Kidney tubule cell (primary cell): ENCODE measurements around the gene PLEKHG4B.

ENCODE experiments used
- DNase-seq: peaks from one replicate; pipeline ENCODE4 v3.0.0-alpha.2; 2018; ENCODE audit warnings: low spot score

PLEKHG4B gene

DNA sequence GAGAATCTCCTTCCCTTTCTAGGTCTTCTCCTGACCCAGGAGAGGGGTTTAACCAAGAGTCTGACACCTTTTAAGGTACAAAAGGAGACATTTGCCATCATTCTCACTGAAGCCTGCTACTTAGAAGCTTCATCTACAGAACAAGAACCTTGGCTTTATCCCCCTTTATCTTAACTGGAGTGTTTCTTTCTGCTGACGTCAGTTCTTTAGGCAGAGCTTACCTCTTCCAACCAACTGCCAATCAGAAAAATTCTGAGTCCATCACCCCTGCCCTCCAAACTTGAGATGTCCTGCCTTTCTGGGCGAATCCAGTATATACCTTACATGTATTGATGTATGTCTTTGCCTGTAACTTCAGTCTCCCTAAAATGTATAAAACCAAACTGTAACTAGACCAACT lies 37.2 kb downstream of the PLEKHG4B start:
- no peak for DNase-seq

DNA sequence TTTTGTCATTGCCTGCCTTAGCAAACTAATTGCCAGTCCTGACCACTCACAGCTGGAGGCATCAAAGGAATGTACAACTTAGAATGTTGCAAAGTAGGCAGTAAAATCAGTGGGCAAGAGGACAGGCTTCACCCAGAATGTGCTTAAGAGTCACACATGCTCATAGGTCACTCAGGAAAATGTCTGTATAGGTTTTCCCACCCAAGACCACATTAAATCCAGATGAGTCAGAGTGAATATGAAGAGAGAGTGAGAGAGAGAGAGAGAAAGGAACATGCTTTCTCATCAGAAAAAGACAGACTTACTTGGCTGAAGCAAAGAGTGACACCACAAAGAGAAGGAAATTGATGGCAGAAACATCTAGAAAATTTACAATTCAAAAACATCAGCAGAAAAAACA lies 37.9 kb downstream of the PLEKHG4B start:
- DNase-seq: peak; percentile 53

DNA sequence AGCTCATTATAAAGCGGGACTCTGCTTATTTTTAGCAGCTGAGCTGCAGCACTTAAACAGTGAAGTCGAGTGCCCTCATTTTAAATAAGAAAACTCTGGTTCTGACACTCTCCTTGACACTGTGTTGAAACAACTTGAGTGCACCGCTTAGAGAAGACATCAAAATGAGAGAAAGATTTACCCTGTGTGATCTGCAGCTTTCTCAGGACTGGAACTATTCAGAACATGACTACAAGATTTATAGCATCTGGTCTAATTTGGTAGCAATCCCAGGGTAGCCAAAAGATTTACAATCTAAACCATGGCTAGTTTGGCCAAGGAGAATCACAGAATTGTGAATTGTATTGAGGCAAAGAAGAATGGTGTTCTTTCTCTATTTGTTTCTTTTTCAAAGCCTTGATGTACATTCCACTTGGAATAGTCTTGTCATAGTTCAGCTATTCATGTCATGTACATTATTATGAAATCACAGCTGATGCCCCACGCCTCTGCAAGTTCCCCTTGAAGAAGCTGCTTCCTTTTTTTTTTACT lies 38.7 kb downstream of the PLEKHG4B start:
- no peak for DNase-seq

DNA sequence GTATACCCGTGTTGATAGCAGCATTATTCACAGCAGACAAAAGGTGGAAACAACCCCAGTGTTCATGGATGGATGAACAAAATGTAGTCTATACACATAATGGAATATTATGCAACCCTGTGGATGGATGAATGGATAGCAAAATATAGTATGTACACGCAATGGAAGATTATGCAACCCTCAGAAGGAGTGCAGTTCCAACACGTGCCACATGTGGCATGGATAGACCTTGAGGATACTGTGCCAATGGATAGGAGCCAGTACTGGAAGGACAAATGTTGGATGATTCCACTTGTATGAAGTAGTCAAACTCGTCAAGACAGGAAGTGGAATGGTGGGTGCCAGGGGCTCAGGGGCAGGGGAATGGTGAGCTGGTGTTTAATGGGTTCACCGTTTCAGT lies 44.9 kb downstream of the PLEKHG4B start:
- no peak for DNase-seq

DNA sequence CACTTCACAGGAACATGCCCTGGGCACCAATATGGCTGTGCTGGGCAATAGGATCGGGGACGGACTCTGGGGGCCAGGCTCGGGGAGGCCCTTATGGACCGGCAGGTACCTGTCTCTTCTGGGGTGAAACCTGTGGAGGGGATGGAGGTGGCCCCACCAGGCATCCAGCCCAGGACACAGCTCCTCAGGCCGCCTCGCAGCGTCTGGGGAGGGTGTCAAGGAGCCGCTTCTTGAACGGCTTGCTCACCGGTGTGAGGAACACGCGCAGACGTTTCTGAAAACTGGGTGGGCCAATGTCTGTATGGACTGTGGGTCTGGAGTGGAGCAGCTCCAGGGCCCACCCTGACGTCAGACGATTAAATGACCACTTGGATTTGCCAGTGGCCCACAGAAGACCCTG lies 45.8 kb downstream of the PLEKHG4B start:
- no peak for DNase-seq

DNA sequence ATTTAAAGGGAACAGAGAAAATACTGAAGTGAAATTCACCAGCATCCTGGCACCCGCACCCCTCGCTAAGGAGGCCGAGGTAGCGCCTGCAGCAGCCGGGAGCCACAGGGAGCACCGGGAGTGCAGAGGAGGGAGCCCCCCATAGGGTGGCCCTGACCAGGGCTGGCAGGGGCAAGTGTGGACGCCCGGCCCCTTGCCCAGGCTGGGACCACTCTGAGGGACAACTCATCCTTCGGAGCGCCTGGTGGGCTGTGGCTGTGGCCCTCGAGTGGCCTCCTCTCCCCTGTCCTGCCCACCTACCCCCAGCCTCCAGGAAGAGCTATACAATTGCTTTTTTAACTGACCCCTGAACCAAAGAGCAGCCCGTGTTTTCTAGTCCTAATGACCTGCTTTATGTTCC lies 47.0 kb downstream of the PLEKHG4B start:
- DNase-seq: no peak

DNA sequence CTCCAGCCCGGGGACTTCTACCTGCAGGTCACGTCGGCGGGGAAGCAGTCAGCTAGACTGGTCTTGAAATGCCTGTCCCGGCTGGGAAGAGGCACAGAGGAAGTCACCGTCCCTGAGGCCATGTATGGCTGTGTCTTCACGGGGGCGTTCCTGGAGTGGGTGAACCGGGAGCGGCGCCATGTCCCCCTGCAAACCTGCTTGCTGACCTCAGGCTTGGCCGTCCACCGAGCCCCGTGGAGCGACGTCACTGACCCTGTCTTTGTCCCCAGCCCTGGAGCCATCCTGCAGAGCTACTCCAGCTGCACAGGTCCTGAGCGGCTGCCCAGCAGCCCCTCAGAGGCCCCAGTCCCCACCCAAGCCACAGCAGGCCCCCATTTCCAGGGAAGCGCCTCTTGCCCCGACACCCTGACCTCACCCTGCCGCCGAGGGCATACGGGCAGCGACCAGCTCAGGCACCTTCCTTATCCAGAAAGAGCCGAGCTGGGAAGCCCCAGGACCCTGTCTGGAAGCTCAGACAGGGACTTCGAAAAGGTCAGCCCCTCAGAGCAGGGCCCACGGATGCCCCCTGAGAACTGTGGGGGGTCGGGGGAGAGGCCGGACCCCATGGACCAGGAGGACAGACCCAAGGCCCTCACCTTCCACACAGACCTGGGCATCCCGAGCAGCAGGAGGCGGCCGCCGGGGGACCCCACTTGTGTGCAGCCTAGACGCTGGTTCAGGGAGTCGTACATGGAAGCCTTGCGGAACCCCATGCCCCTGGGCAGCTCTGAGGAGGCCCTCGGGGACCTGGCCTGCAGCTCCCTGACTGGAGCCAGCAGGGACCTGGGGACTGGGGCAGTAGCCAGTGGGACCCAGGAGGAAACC lies 47.8 kb downstream of the PLEKHG4B start:
- DNase-seq: no peak

DNA sequence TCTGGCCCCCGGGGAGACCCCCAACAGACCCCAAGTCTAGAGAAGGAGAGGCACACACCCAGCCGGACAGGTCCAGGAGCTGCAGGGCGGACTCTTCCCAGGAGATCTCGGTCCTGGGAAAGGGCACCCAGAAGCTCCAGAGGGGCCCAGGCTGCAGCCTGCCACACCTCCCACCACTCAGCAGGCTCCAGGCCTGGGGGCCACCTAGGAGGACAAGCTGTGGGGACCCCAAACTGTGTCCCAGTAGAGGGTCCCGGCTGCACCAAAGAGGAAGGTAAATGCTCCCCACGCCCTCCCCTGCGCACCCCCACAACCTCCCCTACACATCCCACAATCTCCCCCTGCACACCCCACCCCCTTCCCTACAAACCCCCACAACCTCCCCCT lies 48.5 kb downstream of the PLEKHG4B start:
- DNase-seq: no peak

DNA sequence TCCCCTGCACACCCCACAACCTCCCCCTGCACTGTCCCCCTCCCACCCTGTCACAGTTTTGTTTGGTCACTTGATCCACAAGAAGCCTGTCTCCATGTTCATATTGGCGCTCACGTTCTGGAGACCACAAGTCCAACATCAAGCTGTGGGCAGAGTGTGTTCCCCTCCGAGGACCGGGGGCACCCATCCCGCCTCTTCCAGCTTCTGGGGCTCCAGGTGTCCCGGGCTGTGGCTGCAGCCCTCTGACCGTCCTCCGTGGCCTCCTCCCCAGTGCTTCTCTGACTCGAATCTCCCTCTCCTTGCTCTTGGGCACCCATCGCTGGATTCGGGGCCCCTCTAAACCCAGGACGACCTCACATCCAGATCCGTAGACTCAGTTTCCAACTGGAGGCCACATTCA lies 49.2 kb downstream of the PLEKHG4B start:
- DNase-seq: no peak

DNA sequence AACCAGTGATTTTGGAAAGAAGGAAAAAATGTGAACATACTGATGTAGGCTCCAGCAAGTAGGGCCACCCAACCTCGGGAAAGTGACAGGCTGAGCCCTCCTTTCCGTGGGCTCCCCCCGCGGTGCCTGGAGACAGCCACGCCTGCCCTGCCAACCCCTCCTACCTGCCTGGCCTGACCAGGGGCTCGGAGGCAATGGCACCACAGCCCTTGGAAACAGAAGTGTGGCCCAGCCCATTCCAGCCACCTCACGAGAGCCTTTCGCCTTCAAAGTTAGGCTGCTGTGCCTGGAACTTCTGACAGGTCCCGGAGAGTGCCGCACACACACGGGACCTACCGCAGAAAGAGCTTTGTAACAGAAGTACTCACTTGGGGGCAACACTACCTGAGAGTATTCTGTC lies 49.8 kb downstream of the PLEKHG4B start:
- DNase-seq: no peak

DNA sequence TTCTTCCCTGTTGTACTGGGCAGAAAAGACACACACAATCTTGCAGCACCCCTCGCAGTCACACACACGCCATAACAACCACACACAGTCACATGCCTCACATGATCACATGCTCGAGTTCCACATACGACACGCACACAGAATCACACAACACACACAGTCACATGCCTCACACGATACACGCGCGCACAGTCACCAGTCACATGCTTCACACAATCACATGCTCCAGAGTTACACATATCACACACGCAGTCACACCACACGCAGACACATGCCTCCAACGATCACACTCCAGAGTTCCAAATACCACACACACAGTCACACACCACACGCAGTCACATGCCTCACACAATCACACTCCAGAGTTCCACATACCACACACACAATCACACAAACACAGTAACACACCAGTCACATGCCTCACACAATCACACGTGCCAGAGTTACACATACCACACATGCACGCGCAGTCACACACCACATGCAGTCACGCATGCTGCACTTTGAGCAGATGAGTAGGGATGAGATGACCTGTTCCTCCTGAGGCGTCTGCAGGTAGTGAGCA lies 50.4 kb downstream of the PLEKHG4B start:
- no peak for DNase-seq

DNA sequence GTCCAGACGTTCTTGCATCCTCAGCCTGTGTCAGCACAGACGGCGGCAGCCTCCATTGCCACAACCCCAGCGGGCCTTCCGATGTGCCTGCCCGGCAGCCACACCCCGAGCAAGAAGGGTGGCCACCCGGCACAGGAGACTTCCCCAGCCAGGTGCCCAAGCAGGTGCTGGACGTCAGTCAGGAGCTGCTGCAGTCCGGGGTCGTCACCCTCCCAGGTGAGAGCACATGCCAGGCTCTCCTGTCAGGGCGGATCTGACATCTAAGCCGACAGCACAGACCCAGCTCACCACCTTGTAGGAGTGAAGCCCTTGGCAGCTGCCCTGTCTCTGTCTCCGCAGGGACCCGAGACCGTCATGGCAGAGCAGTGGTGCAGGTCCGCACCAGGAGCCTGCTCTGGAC lies 51.1 kb downstream of the PLEKHG4B start:
- no peak for DNase-seq

DNA sequence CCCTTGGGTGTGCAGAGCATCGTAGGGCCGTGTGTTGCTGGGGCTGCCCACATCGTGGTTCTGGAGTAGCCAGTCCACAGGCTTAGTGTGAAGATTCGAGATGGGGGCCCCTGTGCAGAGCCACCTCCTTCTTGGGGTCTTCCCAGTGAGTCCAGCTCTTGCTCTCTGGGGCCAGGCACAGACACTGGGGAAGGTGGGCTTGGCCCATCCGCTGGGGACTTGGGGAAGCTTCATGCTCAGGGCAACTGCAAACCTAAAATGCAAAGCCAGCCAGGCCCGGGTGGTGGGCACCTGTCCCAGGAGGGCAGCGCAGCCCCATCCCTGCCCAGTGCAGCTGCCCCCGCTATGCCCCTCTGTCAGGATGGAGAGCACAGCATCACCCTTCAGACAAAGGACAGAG lies 53.0 kb downstream of the PLEKHG4B start:
- DNase-seq: no peak

DNA sequence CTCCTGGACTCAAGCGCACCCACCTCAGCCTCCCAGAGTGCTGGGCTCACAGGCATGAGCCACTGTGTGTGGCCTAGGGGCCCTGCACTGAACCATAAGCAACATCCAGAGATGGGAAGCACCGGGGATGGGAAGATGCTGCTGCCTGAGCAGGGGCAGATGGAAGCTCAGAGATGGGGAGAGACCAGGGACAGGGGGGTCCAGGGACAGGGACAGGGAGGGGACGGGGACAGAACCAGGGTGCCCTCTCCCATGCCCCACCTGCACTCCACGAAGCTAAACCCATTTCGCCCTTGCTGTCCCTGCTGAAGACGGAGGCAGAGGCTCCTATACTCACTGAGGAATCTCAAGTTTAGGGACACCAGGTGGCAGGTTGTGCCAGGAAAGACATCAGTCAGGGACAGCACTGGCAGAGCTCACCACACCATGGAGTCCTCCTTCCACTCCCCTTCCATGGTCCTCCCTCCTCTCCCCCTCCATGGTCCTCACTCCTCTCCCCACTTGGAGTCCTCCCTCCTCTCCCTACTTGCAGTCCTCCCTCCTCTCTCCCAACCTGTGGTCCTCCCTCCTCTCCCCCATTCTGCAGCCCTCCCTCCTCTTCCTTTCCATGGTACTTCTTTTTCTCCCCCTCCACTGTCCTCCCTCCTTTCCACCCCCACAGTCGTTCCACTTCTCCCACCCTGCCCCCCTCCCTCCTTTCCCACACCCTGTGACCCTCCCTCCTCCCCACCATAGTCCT lies 53.8 kb downstream of the PLEKHG4B start:
- DNase-seq: no peak

DNA sequence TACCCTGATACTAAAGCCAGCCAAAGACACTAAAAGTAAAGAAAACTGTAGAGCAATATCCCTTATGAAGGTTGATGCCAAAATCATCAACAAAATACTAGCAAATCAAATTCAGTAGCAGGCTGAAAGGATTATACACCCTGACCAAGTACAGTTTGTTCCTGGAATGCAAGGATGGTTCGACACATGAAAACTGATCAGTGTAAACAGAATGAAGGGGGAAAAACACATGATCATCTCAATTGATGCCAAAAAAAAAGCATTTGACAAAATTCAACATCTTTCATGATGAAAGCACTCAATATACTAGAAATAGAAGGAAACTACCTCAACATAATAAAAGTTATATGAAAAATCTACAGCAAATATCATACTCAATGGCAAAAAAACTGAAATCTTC lies 55.8 kb downstream of the PLEKHG4B start:
- DNase-seq: no peak

DNA sequence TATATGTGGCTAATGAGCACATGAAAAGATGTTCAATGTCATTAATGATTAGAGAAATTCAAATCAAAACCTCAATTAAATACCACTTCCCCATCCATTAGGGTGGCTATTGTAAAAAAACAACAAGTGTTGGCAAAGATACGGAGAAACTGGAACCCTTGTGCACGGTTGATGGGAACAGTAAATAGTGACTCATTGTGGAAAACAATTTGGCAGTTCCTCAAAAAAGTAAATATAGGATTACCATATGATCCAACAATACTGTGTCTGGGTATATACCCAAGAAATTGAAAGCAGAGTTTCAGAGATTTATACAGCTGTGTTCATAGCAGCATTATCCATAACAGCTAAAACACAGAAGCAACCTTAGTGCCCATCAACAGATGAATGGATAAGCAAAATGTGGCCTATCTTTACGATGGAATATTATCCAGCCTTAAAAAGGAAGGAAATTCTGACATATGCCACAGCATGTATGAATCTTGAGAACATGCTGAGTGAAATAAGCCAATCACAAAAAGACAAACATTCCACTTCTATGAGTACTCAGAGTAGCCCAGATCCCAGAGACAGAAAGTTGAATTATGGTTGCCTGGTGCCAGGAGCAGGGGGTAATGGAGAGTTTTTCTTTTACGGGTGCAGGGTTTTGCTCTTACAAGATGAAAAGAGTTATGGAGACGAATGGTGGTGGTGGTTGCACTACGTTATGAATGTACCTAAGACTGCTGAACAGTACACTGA lies 57.9 kb downstream of the PLEKHG4B start:
- peak; percentile 9 for DNase-seq

DNA sequence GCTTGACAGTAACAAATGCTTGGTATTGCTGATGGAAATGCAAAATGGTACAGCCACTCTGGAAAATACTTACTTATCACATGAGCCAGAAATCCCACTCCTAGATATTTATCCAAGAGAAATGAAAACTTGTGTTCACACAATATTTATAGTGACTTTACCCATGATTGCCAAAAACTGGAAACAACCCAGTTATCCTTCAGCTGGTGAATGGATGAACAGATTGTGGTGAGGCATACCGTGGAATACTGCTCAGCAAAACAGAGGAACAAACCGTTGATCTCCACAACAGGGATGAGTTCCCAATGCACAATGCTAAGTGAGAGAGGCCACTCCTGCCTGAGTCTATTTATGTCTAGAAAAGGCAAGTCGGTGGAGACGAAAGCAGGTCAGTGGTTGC lies 58.8 kb downstream of the PLEKHG4B start:
- DNase-seq: no peak

DNA sequence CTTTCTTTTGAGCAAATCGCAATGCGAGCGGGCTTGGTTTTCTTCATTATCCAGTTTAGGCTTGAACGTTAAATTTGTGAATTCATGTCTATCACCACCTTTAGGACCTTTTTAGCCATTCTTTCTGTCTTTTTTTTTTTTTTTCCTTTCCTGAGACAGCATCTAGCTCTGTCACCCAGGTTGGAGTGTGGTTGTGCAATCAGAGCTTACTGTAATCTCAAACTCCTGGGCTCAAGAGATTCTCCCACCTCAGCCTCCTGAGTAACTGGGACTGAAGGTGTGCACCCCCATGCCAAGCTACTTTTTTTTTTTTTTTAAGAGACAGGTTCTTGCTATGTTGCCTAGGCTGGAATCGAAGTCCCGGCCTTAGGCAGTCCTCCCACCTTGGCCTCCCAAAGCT lies 60.1 kb downstream of the PLEKHG4B start:
- DNase-seq: no peak

DNA sequence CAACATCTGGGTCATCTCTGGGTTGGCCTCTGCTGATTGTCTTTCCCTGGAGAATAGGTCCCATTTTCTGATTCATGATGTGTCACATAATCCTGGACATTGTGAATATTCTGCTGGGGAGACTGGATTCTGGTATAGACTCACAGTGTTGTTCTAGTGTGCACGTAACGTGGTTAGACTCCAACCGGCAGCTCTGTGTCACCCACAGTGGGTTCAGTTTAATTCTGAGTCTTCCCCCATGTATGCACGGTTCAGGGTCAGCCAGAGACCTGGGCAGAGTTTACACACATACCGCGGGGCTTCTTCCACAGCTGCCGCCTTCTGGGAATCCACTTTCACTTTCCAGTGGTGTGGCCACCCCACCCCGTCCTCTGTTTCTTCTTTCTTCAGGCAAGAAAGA lies 61.3 kb downstream of the PLEKHG4B start:
- peak; percentile 48 for DNase-seq

DNA sequence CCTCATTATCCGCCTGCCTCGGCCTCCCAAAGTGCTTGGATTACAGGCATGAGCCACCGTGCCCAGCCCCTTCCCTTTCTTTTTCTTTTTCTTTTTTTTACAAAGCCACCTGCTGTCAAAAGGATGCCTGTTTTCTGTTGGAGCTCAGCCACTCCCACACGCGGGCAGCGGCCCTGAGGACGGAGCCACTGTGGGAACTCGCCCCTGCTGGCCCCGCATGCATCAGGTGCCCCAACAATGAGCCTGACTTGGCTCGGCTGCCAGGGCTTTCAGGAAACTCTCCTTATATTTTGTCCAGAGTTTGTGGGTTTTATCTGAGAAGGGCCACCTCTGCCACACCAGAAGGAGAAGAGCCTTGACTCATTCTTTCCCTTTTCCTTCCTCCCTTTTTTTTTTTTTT lies 62.3 kb downstream of the PLEKHG4B start:
- DNase-seq: no peak

DNA sequence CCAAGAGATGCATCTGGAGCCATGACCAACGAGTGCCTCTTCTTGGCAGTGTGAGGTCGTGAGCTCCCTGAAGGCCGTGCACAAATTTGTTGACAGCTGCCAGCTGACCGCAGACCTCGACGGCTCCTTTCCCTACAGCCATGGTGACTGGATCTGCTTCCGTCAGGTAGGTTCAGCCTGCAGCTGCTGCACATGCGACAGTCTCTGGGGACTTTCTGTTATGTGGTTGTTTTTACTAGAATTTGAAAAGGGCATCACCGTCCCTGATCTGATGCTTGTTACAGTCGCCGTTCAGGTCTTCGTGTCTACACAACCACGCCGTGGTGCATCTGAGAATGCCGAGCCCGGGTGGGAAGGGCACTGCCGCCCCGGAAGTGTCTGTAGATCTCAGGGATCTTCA lies 62.9 kb downstream of the PLEKHG4B start:
- DNase-seq: no peak

DNA sequence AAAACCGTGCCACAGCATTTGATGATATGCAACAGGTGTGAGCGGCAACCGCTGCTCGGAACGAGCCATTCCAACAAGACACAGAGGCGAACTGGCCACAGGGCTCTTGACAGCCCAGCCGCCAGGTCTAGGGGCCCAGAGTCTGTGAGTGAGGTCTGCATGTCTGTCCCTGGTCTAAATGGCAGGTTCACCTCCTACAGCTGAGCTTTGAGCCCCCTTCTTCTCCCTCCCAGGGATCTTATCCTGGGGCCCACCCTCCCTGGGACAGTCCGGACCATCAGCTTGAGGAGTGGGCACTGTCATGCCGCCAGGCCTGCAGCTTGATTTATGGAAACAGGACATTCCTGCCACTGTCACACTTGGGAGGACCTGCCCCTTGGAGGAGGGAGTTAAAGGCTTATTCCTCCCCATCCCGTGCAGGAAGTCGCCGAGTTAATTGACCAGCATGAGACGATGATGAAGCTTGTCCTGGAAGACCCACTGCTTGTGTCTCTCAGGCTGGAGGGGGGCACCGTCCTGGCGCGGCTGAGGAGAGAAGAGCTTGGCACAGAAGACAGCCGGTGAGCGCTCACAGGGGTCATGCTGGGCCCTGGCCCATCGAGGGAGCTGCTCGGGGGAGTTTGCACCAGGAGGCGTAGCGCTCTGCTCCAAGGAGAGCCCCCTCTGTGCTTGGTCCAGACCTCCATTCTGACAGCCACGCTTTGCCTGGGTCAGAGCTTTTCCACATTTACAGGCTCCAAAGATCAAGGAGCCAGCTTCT lies 63.9 kb downstream of the PLEKHG4B start:
- DNase-seq: no peak
